GM19395 (cell line): ENCODE data around the gene DTNBP1.

ENCODE experiments used
- ATAC-seq: cut with Tn5 transposase; IDR thresholded peaks from one replicate; pipeline ENCODE4 v1.9.1; 2021; ENCODE audit warnings: mild to moderate bottlenecking, moderate library complexity; ENCODE audit not compliant: unreplicated experiment

The DTNBP1 gene

GRCh38 chr6:15594512-15595259 is 68.1 kb downstream of the DTNBP1 start:
- ATAC-seq, result no peak

GRCh38 chr6:15593798-15594197 is 69.0 kb downstream of the DTNBP1 start:
- ATAC-seq, result no peak

- ATAC-seq, result no peak
These were observed 70.2 kb downstream of the DTNBP1 start for GRCh38 chr6:15592610-15593009.

GRCh38 chr6:15588971-15589634 is 73.7 kb downstream of the DTNBP1 start:
- no peak for ATAC-seq

DNA sequence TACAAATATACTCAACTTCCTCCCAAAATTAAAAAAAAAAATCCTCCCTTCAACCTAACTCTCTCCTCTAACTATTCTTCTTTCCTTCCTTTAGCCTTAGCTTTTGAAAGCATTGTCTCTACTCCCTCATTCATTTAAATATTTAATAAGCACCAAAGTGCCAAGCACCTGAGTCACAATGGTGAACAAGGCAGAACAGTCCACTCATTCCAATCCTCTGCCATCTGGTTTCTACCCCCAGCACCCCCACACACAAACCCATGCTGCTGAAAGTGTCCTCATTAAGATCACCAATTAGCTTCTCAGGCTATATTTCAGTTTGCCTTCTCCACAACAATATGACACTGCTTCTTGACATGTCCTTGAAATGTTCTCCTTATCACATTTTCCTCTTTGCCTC is 76.3 kb downstream of the DTNBP1 start:
- no peak for ATAC-seq

DNA sequence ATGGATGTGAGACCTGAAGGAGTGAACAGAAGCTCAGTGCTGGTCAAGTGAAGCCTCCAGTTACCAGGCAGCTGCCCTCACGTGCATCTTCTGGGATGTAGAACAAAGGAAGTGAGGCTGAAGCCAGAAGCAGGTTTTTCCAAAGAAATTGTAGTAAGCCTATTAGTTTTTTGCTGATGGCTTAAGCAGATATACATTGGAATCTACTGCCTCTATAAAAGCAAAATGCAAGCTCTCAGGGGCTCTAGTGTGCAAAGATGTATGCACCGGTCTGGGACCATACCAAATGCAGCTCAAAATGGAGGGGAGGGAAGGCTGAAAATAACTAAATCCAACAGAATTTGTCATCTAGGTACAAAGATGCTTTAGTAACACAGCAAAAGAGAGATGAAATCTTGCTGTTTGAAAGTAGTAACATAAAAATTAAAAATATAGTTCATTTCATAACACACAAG is 77.0 kb downstream of the DTNBP1 start:
- no peak for ATAC-seq

- ATAC-seq, result no peak
These were observed 80.3 kb downstream of the DTNBP1 start for GRCh38 chr6:15582499-15582898.

DNA sequence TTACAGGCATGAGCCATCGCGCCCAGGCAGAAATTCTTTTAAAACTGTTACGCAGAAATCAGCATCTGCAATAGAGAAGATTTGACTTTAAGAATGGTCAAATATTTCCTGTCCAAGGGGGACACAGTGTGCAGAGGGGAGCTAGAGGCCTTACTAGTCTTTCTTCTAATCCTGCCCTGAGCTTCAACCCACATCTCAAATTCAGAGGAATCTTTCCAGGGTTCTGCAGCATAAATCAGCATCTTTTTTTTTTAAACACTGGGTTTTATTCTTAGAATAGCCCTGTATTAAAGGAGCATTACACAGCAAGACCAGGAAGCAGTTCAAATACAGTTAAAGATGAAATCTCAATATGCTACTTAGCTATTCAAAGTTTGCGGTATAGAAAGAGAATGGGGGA is 81.1 kb downstream of the DTNBP1 start:
- ATAC-seq, result no peak

GRCh38 chr6:15580326-15580725 is 82.5 kb downstream of the DTNBP1 start:
- no peak for ATAC-seq

- no peak for ATAC-seq
These were observed 84.0 kb downstream of the DTNBP1 start for GRCh38 chr6:15578716-15579391.

- no peak for ATAC-seq
These were observed 85.2 kb downstream of the DTNBP1 start for GRCh38 chr6:15577550-15578171.

GRCh38 chr6:15577106-15577505 is 85.7 kb downstream of the DTNBP1 start:
- ATAC-seq, result no peak

GRCh38 chr6:15575357-15576033 is 87.3 kb downstream of the DTNBP1 start:
- no peak for ATAC-seq

DNA sequence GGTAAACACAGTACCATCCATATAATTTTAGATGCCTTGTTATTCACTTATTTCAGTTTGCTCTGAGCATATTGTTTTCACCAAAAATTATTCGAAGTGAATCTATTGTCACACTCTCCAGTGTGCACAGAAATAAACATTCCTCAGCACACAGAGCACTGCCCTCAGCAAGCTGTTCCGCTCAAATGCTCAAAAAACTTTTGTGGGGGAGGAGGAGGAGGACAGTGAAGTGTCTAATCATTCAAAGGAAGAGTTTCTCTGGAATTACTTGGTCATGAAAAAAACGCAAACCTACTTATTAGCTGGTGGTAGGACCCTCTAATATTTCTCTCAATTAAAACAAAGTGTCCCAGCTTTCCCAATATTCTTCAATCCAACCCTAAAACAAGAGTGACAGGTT is 88.3 kb downstream of the DTNBP1 start:
- no peak for ATAC-seq

- ATAC-seq, result no peak
These were observed 88.8 kb downstream of the DTNBP1 start for GRCh38 chr6:15574023-15574422.

DNA sequence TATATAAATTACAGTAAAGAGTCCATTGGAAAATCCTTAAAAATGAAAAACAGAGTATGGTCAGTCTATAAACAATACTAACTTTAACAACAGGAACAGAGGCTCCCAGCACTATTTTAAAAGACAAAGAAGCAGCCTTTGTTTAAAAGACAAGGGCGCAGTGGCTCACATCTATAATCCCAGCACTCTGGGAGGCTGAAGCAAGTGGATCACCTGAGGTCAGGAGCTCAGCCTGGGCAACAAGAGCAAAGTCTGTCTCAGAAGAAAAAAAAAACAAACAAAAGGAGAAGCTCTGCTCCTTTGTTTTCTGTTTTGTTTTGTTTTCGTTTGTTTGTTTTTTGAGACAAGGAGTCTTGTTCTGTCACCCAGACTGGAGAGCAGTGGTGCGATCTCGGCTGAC is 89.4 kb downstream of the DTNBP1 start:
- no peak for ATAC-seq

- ATAC-seq, result no peak
These were observed 90.4 kb downstream of the DTNBP1 start for GRCh38 chr6:15572296-15573016.

DNA sequence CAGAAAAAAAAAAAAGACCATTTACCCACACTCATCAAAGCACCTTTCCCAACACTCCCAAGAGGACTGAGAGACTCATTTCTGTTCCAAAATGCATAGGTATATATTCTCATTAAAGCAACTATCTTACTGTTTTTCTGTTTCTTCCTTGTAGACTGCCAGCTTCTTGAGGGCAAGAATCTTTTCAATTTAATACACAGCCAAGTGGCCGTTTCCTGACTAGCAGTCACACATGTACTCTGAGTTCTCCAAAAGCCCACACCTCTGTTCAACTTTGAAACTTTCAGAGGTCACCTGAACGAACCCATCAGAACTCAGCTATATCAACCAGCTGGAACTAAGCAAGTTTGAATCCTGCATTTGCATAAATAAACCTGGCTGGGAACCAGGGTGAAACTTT is 92.7 kb downstream of the DTNBP1 start:
- no peak for ATAC-seq

GRCh38 chr6:15569035-15569995 is 93.5 kb downstream of the DTNBP1 start:
- ATAC-seq, result no peak
